HG03039 (cell line): ENCODE results near the gene EXOC2.

ENCODE experiments used
- ATAC-seq: cut with Tn5 transposase; IDR thresholded peaks from one replicate; pipeline ENCODE4 v1.9.1; 2021; ENCODE audit warnings: mild to moderate bottlenecking, moderate library complexity; ENCODE audit not compliant: unreplicated experiment

The EXOC2 gene

DNA sequence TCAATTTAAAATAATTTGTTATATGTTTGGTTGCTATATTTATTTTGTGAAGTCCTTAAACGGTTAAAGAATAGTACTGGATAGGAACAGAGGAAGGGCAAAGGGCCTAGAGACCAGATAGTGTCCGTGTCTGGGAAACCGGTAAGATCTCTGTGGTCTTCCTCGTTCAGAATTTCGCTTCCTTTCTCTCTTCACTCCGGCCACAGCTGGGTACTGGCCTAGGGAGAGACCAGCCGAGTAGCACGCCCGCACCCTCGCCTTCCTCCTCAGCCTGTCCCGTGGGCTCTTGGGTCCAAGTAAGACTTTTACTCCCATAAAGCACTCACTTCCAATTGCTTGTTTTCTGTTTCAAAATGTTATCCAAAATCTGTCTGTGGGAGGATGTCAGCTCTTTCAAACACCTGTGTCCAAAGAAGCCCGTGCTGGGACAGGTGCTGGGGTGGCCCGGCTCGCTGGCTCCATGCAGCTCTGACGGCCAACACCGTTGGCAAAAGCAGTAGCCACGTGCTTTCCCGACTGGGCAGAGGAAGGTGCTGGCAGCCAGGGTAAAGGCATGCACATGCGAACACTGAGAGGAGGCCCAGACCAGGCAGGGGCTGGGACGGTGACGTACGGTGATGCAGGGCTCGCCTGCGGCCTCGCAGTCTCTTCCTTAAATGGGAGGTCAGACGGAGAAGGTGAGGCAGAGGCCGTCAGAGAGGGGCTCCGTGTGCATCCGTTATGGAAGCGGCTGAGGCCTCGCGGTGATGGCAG is 189.2 kb downstream of the EXOC2 start:
- ATAC-seq = no peak

DNA sequence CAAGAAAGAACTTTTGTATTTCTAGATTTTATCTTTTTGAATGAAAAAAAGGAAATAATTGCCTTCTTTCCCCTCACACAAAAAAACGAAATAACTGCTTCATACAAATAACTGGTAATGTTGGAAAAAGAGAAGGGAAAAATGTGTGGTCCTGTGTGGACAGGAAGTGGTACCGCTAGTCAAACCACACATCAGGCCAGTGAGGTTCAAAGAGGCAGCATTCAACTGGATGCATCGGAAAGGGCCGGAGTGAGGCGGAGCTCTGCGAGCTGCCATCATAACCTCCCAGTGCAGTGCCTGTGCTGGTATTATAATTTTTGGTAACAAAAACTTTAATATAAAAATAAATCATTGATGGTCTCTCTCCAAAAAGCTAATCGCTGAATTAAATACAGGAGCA is 190.2 kb downstream of the EXOC2 start:
- no peak for ATAC-seq

DNA sequence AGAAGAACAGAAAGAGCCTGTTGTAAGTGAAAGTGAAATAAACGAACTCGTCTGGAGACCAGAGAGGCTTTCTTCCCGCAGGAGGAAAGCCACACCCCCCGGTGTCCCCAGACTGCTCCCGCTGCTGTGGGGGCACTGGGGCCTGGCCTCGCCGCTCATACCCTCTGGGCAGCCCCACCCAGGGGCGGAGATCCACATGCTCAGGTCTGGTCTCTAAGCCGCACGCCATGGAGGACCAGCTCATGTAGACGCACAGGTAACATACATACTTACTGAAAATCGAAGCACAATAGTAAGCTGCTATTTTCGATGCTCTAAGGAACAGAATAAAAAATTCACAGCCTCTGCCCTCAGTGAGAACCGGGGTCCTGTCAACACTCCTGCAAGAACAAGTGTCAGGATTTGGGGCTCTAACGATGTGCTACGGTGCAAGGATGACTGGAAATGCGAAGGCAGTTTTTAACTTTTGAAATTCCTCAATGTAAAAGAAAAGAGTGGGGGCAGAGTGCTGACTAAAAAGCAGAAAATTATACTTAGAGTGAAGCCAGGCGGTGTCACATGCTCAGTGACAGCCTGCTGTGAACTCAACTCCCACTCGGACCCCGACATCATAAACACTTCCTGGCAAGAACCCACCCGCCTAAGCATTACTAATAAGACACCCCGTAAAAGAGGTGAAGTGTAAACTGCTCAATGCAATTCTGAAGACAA is 190.9 kb downstream of the EXOC2 start:
- ATAC-seq = no peak

DNA sequence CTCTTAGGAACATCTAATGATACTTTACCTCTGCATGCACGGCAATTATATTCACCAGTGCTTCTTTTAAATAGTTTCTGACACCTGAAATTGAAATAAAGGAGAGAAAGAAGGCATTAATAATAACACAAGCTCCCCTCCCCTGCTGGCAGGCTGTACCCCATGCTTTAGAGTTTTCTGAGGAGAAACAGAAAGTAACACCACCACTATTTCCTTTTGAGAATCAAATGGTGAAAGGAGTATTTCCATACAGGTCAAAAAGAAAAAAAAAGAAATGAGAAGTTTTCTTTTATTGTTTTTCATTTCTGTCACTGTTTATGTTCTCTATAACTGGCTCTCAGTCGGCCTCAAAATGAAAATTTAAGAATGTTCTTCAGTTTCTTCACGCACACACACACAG is 193.3 kb downstream of the EXOC2 start:
- no peak for ATAC-seq

DNA sequence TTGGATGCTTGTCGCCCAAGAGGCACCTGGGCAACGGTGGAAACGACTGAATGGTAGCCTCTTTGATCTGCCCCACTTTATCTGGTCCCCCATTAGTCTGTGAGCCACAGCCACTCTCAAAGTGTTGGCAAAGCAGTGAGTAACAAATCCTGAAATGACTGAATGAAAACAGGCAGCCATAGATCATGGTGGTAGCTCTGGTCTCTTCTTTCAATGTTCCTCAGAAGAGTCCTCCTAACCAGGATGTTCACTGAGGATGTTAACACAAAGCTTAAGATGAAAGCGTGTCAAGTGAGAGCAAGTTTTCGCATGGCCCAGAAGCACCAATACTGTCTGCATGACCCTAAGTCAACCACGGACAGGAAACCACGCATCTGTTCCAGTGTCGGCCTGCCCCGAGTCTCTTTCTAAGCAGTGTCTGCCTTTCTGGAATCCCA is 194.1 kb downstream of the EXOC2 start:
- ATAC-seq = peak; percentile 36

DNA sequence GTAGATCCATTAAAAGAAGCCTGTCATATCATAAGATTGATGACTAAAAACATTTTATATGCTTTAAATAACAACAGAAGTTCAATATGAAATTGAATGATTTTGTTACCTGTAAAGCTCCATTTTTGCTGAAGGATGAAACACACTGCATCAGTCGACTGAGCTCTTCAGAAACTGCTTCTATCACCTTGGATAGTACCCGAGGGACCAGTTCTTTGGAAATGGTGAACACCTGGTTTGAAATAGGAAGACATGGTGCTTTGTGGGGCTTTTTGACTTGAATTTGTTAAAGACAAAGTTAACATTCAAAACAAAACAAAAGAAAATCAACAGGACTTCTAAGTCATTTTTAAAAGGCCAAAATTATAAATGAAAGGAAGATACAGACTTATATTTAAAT is 195.7 kb downstream of the EXOC2 start:
- ATAC-seq = no peak

DNA sequence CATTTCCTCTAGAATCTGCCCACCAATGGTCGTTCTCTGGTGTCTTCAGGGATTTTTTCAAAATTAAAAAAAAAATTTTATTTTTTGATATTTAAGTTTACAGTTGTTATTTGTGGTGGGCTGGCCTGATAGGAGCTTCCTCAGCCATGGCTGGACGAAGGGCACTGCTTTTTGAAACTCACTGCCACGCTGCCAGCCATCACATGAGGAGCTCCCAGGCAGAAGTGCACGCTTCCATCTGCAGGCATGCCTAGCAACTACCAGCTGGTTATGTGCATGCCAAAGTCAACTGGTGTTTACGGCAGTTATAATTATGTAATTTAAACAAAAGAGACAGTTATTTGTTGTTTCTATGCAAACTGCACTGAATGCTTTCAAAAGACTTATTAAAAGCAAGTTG is 196.3 kb downstream of the EXOC2 start:
- ATAC-seq = no peak

DNA sequence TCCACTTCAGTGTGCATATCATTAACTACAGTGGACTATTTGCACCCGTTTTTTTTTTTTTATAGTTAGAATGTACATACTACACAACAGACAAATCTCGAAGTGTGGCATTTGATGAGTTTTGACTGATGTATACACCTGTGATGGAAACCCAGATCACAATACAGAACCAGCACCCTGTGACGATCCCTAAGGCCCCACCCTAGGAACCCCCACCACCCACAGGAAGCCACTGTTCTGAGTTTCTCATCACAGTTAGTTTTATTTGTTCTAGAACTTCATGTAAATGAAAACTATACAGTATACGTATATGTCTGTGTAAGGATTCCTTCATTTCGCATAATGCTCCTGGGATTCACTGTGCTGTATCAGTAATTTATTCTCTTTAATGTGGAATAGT is 198.5 kb downstream of the EXOC2 start:
- ATAC-seq = no peak

DNA sequence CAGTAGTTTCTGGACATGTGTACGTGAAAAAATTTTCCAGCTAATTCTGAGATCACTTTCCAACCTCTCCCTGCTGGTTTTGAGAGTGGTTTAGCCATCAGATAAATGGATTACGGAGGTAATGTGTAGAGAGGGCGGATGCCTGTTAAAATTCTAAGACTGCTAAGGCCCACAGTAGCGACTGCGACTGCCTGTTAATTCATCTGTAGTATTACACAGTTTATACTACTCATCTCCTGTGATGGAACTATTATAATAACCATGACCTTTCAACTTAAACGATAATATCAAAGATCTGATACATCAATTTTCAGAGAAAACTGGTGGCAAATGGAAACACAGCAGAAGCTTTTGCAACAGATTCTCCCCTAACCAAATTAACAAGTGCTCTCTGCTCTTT is 199.1 kb downstream of the EXOC2 start:
- ATAC-seq = no peak

DNA sequence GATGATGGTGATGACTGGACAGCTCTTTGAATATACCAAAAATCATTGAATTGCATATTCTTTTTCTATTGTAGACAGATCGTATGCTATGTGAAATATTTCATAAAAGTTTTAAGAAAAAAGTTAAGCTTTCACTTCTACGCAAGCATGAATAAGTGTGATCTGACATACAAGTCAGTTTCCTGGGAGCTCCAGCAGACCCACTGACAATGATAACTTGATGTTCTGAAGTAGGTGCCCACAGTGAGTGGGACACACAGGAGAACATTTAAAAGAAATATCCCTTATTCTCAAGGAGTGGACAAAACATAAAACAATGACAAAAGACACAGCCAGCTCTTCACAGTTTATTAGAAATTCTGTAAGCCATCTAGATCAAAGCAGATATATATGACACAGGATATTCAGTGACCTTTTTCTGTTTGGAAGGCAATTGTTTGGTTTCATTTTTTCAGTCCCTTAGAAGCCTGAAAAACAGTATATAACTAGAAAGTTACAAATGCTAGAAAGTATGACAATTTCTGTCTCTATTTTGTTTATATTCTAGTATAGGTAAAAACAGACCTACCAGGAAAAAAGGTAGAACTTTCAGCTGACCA is 200.0 kb downstream of the EXOC2 start:
- ATAC-seq = no peak

DNA sequence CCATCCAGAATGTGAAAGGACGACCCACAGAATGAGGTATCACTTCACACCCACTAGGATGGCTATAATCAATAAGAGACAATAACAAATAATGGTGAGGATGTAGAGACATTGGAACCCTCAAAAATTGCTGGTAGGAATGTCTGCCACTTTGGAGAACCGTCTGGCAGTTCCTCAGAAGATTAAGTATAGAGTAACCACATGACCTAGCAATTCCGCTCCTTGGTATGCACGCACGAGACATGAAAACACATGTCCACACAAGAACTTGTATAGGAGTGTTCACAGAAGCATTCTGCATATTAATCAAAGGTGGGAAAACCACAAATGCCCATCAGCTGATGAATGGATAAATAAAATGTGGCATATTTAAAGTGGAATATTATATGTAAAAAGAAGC is 200.8 kb downstream of the EXOC2 start:
- ATAC-seq = no peak

DNA sequence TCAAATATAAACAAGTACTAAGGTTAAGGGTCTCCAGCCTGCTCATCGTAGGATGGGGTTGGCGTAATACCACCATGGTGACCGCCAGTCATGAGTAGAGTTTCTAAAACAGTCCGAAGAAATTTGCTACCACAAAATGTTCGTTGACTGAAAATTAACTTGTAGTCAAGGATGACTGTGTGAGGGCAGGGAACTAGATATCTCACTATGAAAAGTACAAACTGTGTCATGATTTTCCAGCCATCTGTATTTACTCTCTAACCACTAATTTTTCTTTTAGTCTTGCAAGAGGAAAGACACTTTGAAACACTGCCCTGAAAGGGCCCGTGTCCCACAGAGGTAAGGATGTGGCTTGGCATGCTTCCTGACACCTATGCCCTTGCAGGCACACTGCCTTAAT is 201.7 kb downstream of the EXOC2 start:
- ATAC-seq = no peak

DNA sequence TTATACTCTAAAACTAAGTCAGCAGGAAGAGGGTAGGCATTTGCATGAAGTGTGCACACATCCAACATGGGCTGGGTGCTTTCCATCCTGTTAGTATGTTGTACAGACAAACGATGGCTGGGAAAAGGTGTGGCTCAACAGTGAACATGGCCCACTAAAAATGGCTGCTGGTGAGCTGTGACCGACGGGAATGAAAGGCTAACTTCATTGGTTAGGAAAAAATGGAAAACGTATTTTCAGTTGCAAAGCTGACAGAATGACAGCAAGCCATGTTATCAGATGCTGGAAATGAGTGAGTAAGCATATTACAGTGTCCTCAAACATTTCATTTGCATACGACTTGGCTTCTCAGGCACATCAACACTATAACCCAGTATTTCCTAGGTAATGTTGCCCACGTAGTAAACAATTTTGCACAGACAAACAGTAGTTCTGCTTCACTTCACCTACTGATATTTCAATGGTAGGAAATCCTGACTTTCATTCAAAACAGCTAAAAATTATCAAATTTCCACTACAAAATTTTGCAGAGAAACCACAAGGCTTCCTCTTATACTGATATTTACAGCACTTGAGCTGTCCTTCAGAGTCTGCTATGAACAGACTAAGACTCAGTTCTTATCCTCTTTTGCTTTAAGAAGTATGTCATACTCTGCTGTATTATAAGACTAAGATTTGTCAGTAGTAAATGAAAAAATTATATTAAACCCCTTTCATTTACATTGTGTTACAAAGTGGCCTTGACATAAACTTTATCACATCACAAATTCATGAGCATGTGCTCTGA is 202.5 kb downstream of the EXOC2 start:
- ATAC-seq = no peak

DNA sequence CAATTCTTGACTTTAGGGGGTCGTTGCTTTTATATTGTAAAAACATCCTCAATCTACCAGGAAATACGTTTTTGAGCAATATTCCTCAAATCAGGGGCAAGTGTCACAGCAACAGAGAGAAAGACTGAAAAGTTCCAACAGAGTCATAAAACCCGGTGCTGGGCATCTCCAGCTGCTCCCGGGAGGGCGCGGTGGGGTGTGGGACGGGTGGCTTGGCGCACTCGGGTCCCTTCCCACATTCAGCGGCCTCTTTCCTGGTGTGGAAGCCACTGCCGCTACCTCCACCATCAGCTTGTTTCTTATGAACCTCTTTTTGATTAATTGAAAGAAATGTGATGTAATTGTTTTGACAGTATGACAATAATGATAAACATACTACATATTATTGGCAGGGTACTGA is 203.2 kb downstream of the EXOC2 start:
- ATAC-seq = no peak

DNA sequence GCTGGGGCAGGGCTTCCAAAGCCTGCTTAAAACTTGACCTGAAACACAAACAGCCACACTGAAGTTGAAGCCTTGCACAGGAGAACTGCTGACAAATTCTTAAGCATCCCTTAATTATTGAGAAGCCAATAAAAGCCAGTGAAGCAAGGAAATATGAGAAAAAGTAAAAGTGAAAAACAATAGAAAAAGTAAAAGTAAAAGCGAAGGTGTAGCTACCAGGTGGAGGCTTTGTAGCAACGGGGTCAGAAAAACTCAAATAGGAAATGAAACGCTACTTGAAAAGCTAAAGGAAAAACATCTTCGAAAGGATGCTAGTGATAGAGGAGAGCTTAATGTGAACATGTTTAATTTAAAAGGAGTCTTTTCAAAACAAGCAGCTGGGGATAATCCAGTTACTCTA is 203.9 kb downstream of the EXOC2 start:
- ATAC-seq = no peak

DNA sequence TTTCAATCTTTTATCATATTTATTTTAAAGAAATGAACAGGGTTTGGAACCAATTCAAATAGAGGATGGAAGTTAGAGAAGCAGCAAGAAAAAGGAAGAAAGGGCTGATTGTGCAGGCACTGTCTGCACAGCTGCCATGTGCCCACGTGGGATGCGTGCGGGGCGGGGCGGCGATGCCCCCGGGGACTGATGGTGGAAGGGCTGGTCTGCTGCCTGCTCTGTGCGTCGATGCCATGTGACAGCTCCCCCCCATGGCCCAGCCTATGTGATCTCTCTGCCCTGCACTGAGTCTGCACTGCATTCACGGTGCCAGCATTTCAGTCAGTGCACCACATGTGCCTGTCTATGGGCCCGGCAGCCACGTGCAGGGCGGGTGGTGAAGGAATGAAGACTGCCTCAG is 205.0 kb downstream of the EXOC2 start:
- ATAC-seq = no peak

DNA sequence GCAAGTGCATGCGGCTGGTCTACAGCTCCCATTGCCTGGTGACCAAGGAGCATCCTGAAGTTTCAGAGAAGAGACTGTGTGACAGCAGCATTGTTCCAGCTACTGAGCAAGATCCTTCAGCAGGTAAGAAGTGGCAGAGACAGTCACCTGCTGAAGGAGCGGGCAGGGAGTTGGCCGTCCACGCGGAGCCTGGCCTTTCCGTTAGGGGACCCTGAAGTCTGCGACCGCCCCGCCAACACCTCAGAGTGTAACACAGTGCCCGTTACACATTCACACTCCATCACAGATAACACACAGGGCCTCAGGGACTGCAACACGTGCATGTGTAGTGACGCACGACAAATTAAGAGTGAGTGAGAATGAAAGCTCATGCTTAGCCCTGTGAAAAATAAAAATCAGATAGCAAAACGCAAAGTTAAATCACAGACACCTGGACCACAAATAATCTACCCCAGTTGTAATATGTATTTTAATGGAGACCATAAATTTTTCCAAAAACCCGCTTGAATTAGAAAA is 207.2 kb downstream of the EXOC2 start:
- no peak for ATAC-seq

DNA sequence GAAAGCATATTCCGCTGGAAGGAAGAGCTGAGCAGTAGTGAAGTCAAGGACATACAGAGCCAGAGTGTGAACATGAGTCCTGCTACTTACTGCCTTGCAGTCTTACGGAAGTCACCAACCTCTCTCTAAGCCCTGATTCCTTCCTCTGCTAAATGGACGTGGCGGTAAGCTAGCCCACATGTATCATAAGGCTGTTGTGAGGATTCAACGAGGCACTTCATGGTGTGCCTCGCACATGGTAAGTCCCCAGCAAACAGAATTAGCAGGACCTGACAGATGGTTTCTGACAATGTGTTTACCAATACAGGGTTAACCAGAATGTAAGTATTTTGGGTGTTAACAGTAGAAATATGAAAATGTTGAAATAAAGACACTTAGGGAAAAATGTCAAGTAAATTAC is 208.2 kb downstream of the EXOC2 start:
- no peak for ATAC-seq

DNA sequence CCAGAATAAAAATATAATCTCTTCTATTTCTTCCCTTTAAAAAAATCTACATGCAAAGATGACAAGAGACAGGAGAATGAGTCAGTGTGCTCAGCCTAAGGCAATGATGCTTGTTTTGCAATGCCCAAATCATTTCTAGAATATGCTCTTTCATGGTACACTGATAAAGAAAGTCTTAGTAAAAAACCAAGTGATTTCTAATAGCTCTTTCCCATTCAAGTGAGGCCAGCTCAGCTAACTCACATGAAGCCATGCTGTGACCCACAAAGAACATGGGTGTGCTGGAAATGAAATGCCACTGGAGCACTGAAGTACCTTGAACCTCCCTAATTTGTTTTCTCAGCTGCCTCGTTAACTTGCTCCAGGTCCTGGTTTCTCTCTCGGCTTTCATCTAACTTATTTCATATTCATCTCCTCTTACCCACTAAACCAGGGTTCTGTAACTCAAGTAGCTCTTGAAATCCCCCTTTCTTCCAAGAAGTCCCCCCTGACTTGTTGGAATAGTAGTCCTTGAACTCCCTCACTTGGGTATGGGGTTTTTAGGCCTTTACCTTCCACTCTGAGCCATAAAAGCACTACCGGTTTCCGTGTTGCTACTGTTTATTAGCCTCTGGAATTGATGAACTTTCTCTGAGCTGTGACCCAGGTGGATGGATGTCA is 208.7 kb downstream of the EXOC2 start:
- ATAC-seq = no peak

DNA sequence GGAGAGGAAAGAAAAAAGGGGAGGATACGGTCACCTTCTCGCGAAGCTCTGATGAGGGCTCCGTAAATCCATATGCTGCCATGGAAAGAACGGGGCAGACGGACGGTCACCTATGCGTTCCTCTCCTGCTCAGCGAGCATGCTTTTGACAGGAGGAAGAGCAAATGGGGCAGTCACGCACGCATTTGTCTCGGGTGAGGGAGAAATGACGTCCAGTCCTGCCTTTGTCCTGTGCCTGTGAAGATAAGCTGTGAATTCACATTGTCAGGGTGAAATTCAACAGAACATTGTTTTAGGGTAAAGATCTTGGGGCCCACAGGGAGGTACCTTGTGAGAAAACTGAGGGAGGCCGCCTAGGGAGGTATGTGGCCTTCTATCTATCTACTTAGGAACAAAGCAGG is 217.6 kb downstream of the EXOC2 start:
- ATAC-seq = no peak
